Measurements from ENCODE around the gene ASAP2.

ASAP2 gene

DNA sequence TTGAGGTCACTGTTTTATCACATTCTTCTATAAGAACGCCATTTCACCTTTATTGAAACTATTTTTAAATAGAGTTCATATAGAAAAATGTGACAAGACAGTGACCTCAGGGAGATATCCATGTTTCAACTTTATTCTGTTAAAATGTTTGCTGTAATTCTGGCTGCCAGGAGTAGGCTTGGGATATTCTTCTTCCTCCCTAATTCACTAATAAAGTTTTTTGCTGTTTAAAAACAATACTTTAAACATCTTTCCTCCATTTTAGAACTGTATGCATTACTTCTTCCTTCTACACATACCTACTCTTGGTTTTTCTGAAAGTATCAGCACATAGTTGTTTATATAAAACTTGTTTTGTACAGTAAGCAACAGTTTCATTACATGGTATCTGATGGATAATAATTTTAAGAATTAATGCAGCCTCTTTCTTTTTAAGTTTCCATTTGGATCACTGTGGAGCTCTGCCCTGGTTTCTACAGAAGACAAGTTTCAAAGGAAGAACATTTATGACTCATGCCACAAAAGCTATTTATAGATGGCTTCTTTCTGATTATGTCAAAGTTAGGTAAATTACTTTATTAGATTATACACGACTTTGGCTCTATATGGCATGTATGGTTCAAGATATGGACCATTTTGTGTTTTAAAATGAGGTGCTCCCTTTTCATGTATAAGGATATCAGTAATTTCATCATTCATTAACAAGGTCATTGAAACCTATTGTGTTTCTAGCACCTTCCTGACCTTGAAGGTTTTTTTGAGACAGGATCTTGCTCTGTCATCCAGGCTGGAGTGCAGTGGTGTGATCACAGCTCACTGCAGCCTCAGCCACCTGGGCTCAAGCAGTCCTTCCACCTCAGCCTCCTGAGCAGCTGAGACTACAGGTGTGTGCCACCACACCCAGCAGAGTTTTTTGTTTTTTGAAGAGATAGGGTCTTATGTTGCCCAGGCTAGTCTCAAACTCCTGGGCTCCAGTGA is 224.0 kb downstream of the ASAP2 start:
- no peak for DNase-seq (ENCODE audit: low spot score)

DNA sequence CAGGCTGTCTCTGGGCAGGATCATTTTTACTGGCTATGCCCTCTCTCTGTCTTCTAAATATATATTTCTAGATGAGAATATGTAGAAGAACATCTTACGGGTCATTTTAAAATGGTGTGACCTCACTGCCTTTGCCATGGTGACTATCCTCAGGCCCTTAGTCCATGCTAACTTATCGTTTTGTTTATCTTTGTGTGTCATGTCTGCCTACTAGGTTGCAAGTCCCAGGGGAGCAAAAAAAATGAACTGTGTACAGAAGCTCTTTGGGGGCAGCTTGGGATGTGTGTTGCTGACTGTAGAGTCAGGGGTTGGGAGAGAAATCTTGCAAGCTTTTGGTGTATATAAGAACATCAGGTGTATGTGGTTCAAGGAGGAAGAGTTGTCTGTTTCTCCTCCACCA is 227.9 kb downstream of the ASAP2 start:
- DNase-seq (ENCODE audit: low spot score), result no peak

DNA sequence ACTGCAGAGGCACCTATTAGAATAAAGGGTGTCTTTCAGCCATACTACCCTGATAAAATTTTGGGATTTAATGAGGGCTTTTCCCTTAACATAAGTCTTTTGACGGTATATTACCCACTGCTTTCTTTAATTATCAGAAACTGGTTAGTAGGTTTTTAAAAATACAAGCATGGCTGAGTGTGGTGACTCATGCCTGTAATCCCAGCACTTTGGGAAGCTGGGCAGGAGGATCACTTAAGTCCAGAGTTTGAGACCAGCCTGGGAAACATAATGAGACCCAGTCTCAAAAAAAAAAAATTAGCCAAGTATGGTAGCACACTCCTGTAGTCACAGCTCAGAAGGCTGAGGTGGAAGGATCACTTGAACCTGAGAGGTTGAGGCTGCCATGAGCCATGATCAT is 232.9 kb downstream of the ASAP2 start:
- no peak for DNase-seq (ENCODE audit: low spot score)

DNA sequence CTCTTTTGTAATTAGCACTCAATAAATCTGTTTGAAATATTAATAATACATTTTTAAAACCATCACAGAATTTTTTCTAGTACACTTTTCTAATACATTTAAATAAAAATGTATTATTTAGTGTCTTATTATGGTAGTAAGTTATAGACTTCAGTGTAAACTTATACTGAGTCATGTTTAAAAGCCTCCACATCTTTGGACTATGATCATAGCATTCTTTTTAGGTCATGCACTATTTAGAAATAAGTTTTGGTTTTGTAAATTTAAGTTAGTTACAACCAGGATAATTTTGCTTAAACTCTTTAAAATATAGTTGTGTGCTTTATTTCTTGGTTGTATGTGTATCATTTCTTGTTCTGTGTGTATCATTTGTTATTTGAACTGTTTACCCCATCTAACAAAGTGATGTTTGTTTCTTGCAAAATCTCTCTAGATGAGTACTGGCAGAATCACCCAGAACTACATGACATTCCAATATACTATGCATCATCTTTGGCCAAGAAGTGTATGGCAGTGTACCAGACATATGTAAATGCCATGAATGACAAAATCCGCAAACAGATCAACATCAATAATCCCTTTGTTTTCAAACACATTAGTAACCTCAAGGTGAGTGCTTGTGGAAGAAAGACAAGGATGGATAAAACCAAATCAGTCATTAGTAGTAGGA is 233.6 kb downstream of the ASAP2 start:
- no peak for DNase-seq (ENCODE audit: low spot score)

DNA sequence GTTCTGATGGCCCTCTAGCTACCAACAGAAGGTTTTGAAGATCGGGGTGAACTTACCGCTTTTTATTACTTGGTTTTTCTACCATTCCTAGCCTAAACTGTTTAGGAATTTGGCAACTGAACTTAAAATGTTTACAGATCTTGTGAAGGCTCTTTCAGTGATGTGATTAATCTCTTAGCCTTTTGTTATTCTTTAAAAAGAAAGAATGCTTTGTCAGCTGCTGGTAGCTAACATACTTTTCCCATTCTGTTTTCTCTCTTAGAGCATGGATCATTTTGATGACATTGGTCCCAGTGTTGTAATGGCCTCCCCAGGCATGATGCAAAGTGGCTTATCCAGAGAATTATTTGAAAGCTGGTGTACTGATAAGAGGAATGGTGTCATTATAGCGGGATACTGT is 234.9 kb downstream of the ASAP2 start:
- DNase-seq (ENCODE audit: low spot score), result no peak

DNA sequence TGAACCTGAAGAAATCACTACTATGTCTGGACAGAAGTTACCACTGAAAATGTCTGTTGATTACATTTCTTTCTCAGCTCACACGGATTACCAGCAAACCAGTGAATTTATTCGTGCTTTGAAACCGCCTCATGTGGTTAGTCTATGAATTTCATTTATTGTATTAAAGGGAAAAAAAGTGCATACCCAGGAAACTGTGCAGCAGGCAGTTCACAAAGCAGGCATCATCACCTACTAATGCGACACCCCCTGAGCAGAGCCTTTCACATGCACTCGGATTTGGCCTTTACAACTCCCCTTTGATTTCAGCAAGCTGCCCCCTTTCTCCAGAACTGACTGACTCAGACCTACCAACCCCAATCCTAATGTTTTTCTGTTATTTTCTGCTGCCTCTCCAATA is 236.9 kb downstream of the ASAP2 start:
- no peak for DNase-seq (ENCODE audit: low spot score)

DNA sequence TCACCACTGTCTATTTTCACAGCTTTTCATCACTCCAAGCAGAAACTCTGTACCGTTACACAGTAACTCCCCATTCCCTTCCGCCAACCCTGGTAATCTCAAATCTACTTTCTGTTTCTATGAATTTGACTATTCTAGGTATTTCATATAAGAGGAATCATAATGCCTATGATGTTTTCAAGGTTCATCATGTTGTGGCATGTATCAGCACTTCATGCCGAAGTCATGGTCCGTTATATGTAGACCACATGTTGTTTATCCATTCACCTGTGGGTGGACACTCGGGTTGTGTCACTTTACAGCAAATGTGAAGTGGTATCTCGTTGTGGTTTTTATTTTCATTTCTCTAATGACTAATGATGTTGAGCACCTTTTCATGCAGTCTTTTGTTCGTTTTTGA is 238.5 kb downstream of the ASAP2 start:
- no peak for DNase-seq (ENCODE audit: low spot score)

DNA sequence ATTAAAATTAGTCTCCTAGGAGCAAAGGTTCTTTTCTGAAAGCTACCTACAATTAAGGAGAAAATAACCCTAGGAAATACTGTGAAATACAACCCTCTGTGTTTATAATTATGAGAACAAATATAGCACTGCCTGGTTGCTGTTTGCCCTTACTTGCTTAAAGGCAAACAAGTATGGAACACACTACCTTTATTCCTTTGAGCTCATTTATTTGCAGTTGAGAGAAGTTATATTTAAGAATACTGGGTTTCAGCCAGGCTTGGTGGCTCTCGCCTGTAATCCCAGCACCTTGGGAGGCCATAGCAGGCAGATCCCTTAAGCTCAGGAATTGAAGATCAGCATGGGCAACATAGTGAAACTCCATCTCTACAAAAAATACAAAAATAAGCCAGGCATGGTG is 244.6 kb downstream of the ASAP2 start:
- DNase-seq (ENCODE audit: low spot score), result no peak
